Stomach (tissue), 9 donors: ENCODE measurements around the gene FOLR2. TPM values are rescaled to one million over a fixed set of nuclear protein-coding genes. Genes with fewer than 3 reads are reported as not detected.

Experiments
- DNase-seq, 2 donors: peaks; one replicate each; pipeline versions ENCODE4 v3.0.0 to v3.0.0-alpha.2; 2013 to 2019
- H3K27ac ChIP-seq, 5 donors: fragments of 200-600 bp in 4 of 5; sonication (generic) in 4 of 5; one replicate each; pipeline ENCODE4 v1.5.1; 2013 to 2019; ENCODE audit warnings: mild to moderate bottlenecking in 1 of 5, moderate library complexity in 1 of 5
- H3K27me3 ChIP-seq, 3 donors: fragments of 200-600 bp; sonication (generic); one replicate each; pipeline ENCODE4 v1.5.1; 2017 to 2019; ENCODE audit warnings: mixed run types in 1 of 3
- H3K36me3 ChIP-seq, 4 donors: fragments of 200-600 bp; sonication (generic); 1 replicate in 3 of 4; 2 replicates in 1 of 4; pipeline ENCODE4 v1.5.1; 2016 to 2019
- H3K4me1 ChIP-seq, 4 donors: fragments of 200-600 bp; sonication (generic); one replicate each; pipeline ENCODE4 v1.5.1; 2016 to 2019
- H3K4me3 ChIP-seq, 4 donors: fragments of 200-600 bp; sonication (generic) in 3 of 4; one replicate each; pipeline ENCODE4 v1.5.1; 2016 to 2019; ENCODE audit warnings: mild to moderate bottlenecking in 1 of 4
- H3K9me3 ChIP-seq, 4 donors: fragments of 200-600 bp; sonication (generic); one replicate each; pipeline ENCODE4 v1.5.1; 2016 to 2019
- CTCF ChIP-seq, 7 experiments: fragments of 450-650 bp in 4 of 7; fragments of 200-600 bp in 3 of 7; sonication (generic) in 3 of 7; IDR thresholded peaks; one replicate each; pipeline ENCODE4 v1.5.1; 2016 to 2019; ENCODE audit warnings: antibody characterized with exemption in 7 of 7, control low read depth in 2 of 7, mild to moderate bottlenecking in 1 of 7
- EP300 ChIP-seq: sonication (generic); formaldehyde crosslinking; IDR thresholded peaks from one replicate; pipeline ENCODE4 v1.6.1; 2017; ENCODE audit warnings: antibody characterized with exemption
- POLR2A ChIP-seq, 4 donors: fragments of 450-650 bp; IDR thresholded peaks; one replicate each; pipeline ENCODE4 v1.6.1; 2016; ENCODE audit warnings: antibody characterized with exemption in 4 of 4, control low read depth in 2 of 4, mild to moderate bottlenecking in 1 of 4, moderate library complexity in 1 of 4
- POLR2AphosphoS5 ChIP-seq, 3 donors: sonication (generic); formaldehyde crosslinking; IDR thresholded peaks; one replicate each; pipeline ENCODE4 v1.6.1; 2016; ENCODE audit warnings: antibody characterized with exemption in 3 of 3
- WGBS, 5 donors: extraction: QIAGEN DNeasy Blood & Tissue Kit in 3 of 5; methylation state at CpG; one replicate each; pipeline versions ENCODE4 v1.1.5 to v1.1.7; 2013 to 2018; 5-methylcytosine and 5-hydroxymethylcytosine counted together
- intact Hi-C: fragments of 100-400 bp; cut with DNase I; formaldehyde crosslinking; loops from one replicate; pipeline ENCODE4 v1.15.1; 2023; ENCODE audit warnings: low total_unique reads
- polyA plus RNA-seq, 3 donors: library from polyadenylated mRNA; stranded (reverse); fragments of 200-250 nt; gene quantifications; one replicate each; pipeline ENCODE4 v1.2.3, GENCODE V29; 2013
- total RNA-seq, 5 donors: library from RNA; depleted of rRNA; stranded (reverse); fragments of >200 nt; gene quantifications; one replicate each; pipeline versions ENCODE4 v1.1.0 to v1.2.3, GENCODE V29; 2014 to 2016
- donor health status: healthy with polysubstance abuse.
- donor health status: Bipolar disorder and iron deficiency.
- donor health status: healthy.

The FOLR2 gene
- total and polyA plus RNA-seq, 8 donors = 1.8 to 28.6 (median 9.3) TPM

DNA sequence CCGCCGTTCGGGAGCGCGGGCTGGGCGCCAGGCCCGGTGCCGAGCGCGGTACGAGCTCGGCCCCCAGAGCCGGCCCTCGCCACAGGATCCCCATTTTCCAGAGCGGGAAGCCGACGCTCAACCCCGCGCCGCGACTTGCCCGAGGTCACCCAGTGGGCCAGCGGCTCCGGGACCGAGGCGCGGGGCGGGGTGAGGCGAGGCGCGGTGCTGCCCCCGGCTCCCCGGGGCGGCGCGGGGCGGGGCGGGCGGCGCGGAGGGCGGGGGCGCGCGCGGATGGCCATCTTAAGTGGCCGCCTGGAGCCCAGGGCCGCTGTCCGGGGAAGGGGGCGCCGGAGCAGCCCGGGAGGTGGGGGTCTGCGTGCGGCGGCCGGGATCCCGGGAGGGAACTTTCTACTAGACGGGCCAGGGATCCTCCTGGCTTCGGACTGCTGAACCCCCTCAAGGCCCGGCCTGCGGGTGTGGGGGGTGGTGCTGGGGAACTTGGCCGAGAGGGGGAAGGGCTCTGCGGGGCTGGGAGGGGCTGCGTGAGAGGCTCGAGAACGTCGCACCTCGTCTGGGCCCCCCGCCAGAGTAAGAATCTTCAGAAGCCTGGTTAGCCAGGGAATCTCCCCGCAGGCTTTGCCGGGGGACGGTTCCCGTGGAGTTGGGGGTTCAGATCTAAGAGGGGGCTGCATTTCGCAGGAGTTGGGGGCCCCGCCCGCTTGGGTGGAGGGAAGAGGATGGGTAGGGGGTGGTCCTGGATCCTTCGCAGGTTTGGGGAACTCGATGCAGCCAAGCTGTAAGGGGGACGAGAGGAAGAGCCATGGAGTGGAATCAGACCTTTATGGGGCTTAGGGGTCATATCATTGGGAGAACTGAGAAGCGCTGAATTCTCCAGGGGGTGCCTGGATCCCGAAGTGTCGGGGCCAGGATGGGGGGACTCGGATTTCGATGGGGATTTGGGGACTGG lies 7.3 kb downstream of the FOLR2 start:
- H3K4me3 ChIP-seq = peak overlapping the region; percentile 61 to 85 (median 80)
- intact Hi-C loops = no loop called here
- H3K27ac ChIP-seq = peak overlapping the region; percentile 95 to 98 (median 97)
- H3K36me3 ChIP-seq = peaks cover 13 to 24% (median 18%) of the 10 kb centered on the region in 4 donors
- H3K9me3 ChIP-seq = no peaks in the 10 kb centered on the region
- peaks cover 37 to 46% (median 44%) of the 10 kb centered on the region in 4 donors for H3K4me1 ChIP-seq
- DNase-seq = peak; percentile 82 to 92
- 0 to 1% (median 1%) methylated on average over 26 to 84 of the region's 84 CpGs for WGBS, 5 donors
- no peaks in the 10 kb centered on the region for H3K27me3 ChIP-seq
- TF ChIP-seq EP300 (no peak), CTCF (IDR thresholded peaks at IDR 0.05) (no peak), POLR2AphosphoS5 (IDR thresholded peaks at IDR 0.05) (no peak), POLR2A (IDR thresholded peaks at IDR 0.05) (no peak)

DNA sequence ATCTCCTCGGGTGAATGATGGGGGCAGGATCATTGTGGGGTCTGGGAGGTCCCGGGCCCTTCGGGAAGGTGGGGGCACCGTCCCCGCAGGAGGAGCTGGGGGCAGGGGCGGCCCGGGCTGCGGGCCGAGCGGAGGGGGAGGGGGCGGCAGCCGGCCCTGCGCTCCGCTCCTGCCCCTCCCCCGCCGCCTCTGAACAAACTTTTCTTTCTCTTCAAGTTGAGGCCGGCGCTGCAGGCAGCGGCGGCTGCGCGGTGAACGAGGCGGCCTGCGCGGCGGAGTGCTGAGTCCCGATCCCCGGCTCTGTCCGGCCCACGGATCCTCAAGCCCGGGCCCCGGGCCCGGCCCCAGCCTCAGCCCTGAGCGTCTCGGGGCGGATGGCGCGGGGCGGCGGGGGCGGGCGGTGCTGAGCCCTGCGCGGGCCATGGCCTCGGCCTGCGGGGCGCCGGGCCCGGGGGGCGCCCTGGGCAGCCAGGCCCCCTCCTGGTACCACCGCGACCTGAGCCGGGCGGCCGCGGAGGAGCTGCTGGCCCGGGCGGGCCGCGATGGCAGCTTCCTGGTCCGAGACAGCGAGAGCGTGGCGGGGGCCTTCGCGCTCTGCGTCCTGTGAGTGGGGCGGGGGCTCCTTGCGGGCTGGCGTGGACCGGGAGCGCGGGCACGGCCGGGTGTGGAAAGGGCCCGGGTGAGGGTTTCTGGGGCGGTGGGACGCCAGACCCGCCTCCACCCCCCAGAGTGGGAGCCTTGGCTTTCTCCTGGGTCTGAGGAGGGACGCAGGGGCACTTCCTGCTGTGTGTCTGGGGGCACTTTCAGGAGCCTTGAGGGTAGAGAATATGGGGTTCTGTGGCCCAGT lies 8.2 kb downstream of the FOLR2 start, which contains the start of gene INPPL1:
TSS of gene INPPL1 (plus strand) at position 204 of the 847 bp plus-strand sequence. CDS start at position 422, 218 bp downstream.
- no peak for TF ChIP-seq POLR2AphosphoS5 (IDR thresholded peaks at IDR 0.05)
- TF ChIP-seq CTCF (IDR thresholded peaks at IDR 0.05) = no peak
- no peak for TF ChIP-seq POLR2A (IDR thresholded peaks at IDR 0.05)
- no peak for TF ChIP-seq EP300
- Histone ChIP-seq H3K4me3 (peak within 1 kb of the TSS; percentile 61 to 85 (median 80)), H3K27me3 (no peaks in the 10 kb centered on the region), H3K4me1 (peaks cover 37 to 46% (median 44%) of the 10 kb centered on the region in 4 donors), H3K9me3 (no peaks in the 10 kb centered on the region), H3K27ac (peak within 1 kb of the TSS; percentile 95 to 98 (median 97)), H3K36me3 (peaks cover 22 to 33% (median 27%) of the 10 kb centered on the region in 4 donors)
- 0 to 1% (median 0%) methylated on average over 18 to 81 of the region's 81 CpGs for WGBS, 5 donors
- intact Hi-C loops = no loop called here
- DNase-seq = peak; percentile 58 to 86

DNA sequence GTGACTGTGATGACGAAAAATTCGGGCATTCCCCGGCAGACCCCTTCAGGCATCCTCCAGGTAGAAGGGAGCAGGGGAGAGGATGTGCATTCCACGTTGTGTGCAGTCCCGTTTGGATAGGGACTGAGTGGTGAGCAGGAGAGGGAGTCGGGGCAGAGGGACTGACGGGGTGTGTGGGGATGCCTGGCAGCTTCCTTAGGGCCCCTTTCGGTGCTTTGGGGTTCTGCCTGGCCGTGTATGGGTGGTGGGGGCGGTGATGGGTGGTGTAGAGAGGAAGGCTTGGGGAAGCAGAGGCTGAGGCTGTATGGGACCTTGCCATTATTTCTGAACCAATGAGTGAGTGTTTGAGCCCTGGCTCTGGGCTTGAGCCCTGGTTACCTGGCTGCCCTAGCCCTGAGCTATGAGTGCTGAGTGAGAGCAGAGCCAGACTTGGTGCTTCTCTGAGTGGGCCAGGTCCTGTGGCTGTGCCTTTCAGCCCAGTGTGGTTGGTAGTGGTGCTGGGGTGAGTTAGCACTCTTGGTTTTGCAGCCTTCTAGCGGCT lies 8.9 kb downstream of the FOLR2 start:
- H3K27me3 ChIP-seq = no peaks in the 10 kb centered on the region
- no peaks in the 10 kb centered on the region for H3K9me3 ChIP-seq
- peak overlapping the region in 4 of 5 donors; percentile 95 to 97 (median 97) for H3K27ac ChIP-seq
- 9 to 20% (median 14%) methylated on average over 11 of the region's 11 CpGs for WGBS, 5 donors
- H3K4me3 ChIP-seq = peak overlapping the region; percentile 61 to 85 (median 80)
- DNase-seq = no peak
- TF ChIP-seq POLR2A (IDR thresholded peaks at IDR 0.05) = no peak
- TF ChIP-seq CTCF (IDR thresholded peaks at IDR 0.05) = no peak
- TF ChIP-seq POLR2AphosphoS5 (IDR thresholded peaks at IDR 0.05) = no peak
- TF ChIP-seq EP300 = no peak
- H3K36me3 ChIP-seq = peaks cover 29 to 40% (median 34%) of the 10 kb centered on the region in 4 donors
- intact Hi-C loops = no loop called here
- H3K4me1 ChIP-seq = peaks cover 37 to 46% (median 44%) of the 10 kb centered on the region in 4 donors
